GM13976 (cell line): ENCODE measurements around the gene KLHL26.

Experiments used
- DNase-seq: peaks from one replicate; pipeline ENCODE4 v3.0.0; 2012; ENCODE audit warnings: low spot score
- in situ Hi-C: fragments of 300-500 bp; cut with MboI; formaldehyde crosslinking; loops from one replicate; pipeline ENCODE4 v1.12.0; 2022; ENCODE audit warnings: low sequenced_read_pairs, mixed read lengths, inconsistent platforms; ENCODE audit not compliant: unreplicated experiment
- TF ChIP-seq, protein P1 (sequence below): IDR thresholded peaks from 2 replicates; pipeline ENCODE4 v1.5.1; 2012; ENCODE audit warnings: borderline replicate concordance, mild to moderate bottlenecking; ENCODE audit not compliant: insufficient read depth; ENCODE audit errors: extremely low read depth, missing control alignments, control extremely low read depth

Gene KLHL26

DNA sequence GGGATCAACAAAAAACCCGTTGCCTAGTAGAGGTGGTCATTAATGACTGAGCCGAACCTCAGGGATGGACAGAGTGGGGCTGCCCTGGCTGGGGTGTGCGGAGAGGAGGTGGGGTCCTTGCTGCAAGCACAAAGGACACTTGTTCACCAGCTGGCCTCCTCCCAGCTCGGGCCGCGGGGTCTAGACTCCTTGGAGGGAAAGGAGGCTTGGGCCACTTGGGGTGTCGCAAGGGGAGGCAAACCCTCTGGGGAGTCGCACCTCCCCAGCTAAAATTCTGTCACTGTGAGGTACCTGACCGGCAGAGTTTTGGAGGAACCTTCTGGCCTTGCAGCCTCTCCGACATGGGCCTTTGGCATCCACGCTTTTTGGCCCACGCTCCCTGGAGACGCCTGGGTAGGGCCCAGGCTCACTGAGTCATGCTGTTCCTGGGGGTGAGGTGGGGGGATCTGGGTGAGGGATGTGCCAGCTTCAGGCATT lies 8.2 kb downstream of the KLHL26 start:
- TF ChIP-seq, protein P1, sequence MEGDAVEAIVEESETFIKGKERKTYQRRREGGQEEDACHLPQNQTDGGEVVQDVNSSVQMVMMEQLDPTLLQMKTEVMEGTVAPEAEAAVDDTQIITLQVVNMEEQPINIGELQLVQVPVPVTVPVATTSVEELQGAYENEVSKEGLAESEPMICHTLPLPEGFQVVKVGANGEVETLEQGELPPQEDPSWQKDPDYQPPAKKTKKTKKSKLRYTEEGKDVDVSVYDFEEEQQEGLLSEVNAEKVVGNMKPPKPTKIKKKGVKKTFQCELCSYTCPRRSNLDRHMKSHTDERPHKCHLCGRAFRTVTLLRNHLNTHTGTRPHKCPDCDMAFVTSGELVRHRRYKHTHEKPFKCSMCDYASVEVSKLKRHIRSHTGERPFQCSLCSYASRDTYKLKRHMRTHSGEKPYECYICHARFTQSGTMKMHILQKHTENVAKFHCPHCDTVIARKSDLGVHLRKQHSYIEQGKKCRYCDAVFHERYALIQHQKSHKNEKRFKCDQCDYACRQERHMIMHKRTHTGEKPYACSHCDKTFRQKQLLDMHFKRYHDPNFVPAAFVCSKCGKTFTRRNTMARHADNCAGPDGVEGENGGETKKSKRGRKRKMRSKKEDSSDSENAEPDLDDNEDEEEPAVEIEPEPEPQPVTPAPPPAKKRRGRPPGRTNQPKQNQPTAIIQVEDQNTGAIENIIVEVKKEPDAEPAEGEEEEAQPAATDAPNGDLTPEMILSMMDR, result no peak
- no peak for DNase-seq
- in situ Hi-C loops, result no loop called here

DNA sequence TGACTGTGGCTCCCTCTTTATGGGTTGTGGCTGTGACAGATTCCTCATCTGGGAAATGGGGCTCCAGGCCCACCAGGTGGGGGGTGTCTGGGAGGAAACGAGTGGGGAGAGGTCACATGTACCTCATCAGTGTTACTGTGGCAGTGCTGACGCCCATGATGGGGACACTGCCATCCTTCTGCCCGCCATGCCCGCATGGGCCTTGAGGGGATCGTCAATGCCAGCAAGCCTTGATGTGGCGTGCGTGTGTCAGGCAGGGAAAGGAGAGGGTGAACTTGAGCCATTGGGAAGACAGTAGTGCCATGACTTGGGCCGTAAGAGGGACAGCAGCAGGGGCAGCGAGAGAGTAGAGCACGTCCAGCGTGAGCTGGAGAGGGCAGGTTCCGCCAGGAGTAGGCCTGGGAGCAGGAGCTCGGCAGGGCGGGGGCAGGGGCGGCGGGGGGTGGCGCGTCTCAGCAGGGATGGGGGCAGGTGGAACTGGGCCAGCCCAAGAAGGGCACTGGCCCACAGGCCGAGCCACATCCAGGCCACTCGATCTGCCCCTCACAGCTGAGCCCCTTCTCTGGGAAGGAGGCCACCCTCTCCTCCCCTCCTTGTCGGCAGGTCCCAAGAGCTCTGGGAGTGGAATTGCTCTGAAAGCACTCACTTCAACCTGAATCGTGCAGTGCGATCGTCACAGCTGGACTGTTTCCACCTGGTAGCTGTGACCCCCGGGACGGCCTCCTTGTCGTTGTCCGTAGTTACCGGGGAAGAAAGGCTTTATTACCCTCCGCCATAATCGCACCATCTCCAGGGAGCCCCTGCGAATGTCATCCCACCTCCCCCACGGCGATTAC lies 9.9 kb downstream of the KLHL26 start:
- TF ChIP-seq, protein P1, result no peak
- no peak for DNase-seq
- in situ Hi-C loops, result no loop called here

DNA sequence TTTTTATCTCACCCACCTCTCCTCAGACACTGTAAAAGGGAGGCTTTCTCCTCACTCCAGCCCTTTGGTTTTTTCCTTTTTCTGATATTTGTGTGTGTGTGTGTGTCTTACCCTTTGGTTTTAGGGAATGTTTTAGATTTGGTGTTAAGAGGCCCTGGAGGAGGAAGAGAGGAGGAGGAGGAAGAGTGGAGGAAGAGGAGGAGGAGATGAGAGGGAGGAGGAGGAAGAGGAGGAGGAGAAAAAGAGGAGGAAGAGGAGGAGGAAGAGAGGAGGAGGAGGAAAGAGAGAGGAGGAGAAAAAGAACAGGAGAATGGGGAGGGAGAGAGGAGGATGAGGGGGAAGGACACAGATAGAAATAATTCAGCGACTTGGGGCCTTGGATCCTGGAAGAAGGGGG lies 10.5 kb downstream of the KLHL26 start:
- in situ Hi-C loops, result no loop called here
- no peak for DNase-seq
- TF ChIP-seq, protein P1, result no peak

DNA sequence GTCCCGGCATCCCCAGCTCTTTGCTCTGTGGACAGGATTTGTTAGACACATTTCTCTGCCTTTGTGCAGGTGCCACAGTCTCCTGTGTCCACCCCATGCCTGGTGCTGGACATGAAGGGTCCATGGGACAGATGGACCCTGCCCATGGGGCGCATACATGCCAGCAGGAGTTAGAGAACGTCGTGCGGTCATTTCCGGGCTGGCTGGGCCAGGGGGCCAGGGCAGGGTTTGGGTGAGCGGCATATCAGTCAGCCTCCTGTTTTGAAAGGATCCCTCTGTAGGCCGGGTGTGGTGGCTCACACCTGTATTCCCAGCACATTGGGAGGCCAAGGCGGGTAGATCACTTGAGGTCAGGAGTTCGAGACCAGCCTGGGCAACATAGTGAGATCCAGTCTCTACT lies 11.0 kb downstream of the KLHL26 start:
- no peak for DNase-seq
- TF ChIP-seq, protein P1, result no peak
- in situ Hi-C loops, result no loop called here

DNA sequence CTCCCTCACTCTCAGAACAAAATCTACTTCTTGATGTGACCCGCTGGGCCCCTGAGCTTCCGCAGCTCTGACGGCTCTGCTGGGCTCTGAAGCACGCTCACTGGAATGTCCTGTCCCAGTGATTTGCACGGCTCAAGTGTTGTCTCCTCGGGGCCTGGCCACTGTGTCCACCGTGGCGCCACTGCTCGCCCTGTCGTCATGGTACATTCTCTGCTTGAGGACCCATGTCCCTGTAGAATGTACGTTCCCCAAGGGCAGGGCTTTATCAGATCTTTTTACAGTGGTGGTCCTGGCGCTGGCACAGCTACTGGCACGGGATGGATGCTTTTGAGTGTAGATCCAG lies 12.1 kb downstream of the KLHL26 start:
- TF ChIP-seq, protein P1, result no peak
- no peak for DNase-seq

DNA sequence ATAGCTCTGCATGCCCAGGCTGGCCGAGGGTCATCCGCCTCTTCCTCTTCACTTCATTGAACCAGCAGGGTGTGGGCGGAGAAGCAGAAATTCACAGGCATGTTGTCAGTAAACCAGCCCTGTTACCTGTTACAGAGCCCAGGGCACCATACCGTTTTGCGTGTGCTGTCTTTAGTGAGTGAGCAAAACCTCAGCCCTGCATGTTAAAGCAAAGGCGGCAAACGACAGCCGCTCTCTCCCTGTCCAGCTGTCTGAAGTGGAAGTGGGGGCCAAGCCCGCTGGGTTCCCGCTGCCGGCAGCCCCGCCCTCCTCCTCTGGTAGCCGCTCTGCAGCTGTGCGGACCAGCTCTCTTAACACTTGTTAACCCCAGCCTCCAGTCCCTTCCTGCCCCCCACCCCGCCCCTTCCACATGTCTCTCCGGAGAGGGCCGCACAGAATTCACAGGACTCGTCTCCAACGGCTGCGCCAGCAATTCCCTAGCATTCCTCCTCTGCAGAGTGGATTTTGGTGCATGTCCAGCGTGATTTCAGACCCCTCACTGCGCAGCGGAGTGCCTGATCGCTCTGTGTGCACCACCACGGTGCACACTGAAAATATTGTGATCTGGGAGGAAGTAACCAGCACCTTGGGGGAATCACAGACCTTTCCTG lies 12.7 kb downstream of the KLHL26 start:
- no peak for DNase-seq
- TF ChIP-seq, protein P1, result no peak
- in situ Hi-C loops, result no loop called here

More for the DNA sequence above, 12.1 kb downstream of the KLHL26 start:
- in situ Hi-C loops, result no loop called here
